ENCODE measurements around the gene E2F8.

Gene E2F8

GRCh38 chr11:19218216-19218615, 22.5 kb downstream of the E2F8 start:
- no peak for DNase-seq

- no peak for DNase-seq
Observed at GRCh38 chr11:19216709-19217374, 23.9 kb downstream of the E2F8 start.

GRCh38 chr11:19216021-19216420, 24.7 kb downstream of the E2F8 start:
- no peak for DNase-seq

- DNase-seq, result no peak
Observed at GRCh38 chr11:19209617-19210370, 31.0 kb downstream of the E2F8 start.

- DNase-seq, result no peak
Observed at GRCh38 chr11:19208959-19209546, 31.7 kb downstream of the E2F8 start.

- no peak for DNase-seq
Observed at GRCh38 chr11:19208181-19208580, 32.6 kb downstream of the E2F8 start.

- no peak for DNase-seq
Observed at GRCh38 chr11:19204836-19205235, 35.9 kb downstream of the E2F8 start.

- DNase-seq, result no peak
Observed at GRCh38 chr11:19201737-19202605, 38.8 kb downstream of the E2F8 start, which contains the start of gene CSRP3. CSRP3 (minus strand) TSS chr11:19201983; CDS start chr11:19192448, 9,535 bp downstream.

GRCh38 chr11:19200410-19201201, 40.1 kb downstream of the E2F8 start:
- no peak for DNase-seq

GRCh38 chr11:19199771-19200170, 41.0 kb downstream of the E2F8 start:
- no peak for DNase-seq

GRCh38 chr11:19199048-19199447, 41.7 kb downstream of the E2F8 start:
- DNase-seq, result no peak

GRCh38 chr11:19196432-19196831, 44.3 kb downstream of the E2F8 start:
- no peak for DNase-seq

GRCh38 chr11:19194620-19195308, 46.0 kb downstream of the E2F8 start:
- DNase-seq, result no peak

- no peak for DNase-seq
Observed at GRCh38 chr11:19193916-19194315, 46.8 kb downstream of the E2F8 start.

GRCh38 chr11:19191530-19192169, 49.1 kb downstream of the E2F8 start:
- no peak for DNase-seq

- no peak for DNase-seq
Observed at GRCh38 chr11:19187833-19188258, 52.9 kb downstream of the E2F8 start.

- DNase-seq, result no peak
Observed at GRCh38 chr11:19187114-19187832, 53.5 kb downstream of the E2F8 start.

GRCh38 chr11:19185516-19186052, 55.2 kb downstream of the E2F8 start:
- DNase-seq, result no peak

- no peak for DNase-seq
Observed at GRCh38 chr11:19185036-19185435, 55.7 kb downstream of the E2F8 start.

- no peak for DNase-seq
Observed at GRCh38 chr11:19183646-19184045, 57.1 kb downstream of the E2F8 start.

Data from NCI-H2081 treated with DMSO at 0.1 percent for 48 hours (cell line).